ENCODE measurements around the gene PTGDS. TPM values are rescaled to one million over a fixed set of nuclear protein-coding genes. Genes with fewer than 3 reads are reported as not detected.
A peak's percentile ranks its signal among the peaks of the same experiment; 100 is the strongest.

PTGDS gene
- total RNA-seq, 1 donor from 2014 or later, result not detected

- Mint-ChIP-seq H3K9me3 (ENCODE audit: unreplicated experiment) (peaks cover 7% of the 10 kb centered on the region), H3K36me3 (ENCODE audit: unreplicated experiment) (no peaks in the 10 kb centered on the region), H3K4me3 (ENCODE audit: unreplicated experiment) (no peak overlapping the region), H3K4me1 (ENCODE audit: low read depth, unreplicated experiment) (peaks cover 4% of the 10 kb centered on the region), H3K27ac (ENCODE audit: unreplicated experiment) (no peak overlapping the region), H3K27me3 (ENCODE audit: unreplicated experiment) (peaks cover 5% of the 10 kb centered on the region)
- TF ChIP-seq CTCF (IDR thresholded peaks at IDR 0.05; ENCODE audit: partially characterized antibody, unreplicated experiment), result no peak
- no peak for DNase-seq
Measured at GRCh38 chr9:136979769-136980587, 2.7 kb downstream of the PTGDS start.

- no peak overlapping the region for H3K4me3 Mint-ChIP-seq (ENCODE audit: unreplicated experiment)
- no peaks in the 10 kb centered on the region for H3K36me3 Mint-ChIP-seq (ENCODE audit: unreplicated experiment)
- peaks cover 5% of the 10 kb centered on the region for H3K9me3 Mint-ChIP-seq (ENCODE audit: unreplicated experiment)
- peaks cover 4% of the 10 kb centered on the region for H3K4me1 Mint-ChIP-seq (ENCODE audit: low read depth, unreplicated experiment)
- TF ChIP-seq CTCF (IDR thresholded peaks at IDR 0.05; ENCODE audit: partially characterized antibody, unreplicated experiment), result no peak
- no peak overlapping the region for H3K27ac Mint-ChIP-seq (ENCODE audit: unreplicated experiment)
- DNase-seq, result no peak
- H3K27me3 Mint-ChIP-seq (ENCODE audit: unreplicated experiment), result peaks cover 5% of the 10 kb centered on the region
Measured at GRCh38 chr9:136980669-136981478, 3.6 kb downstream of the PTGDS start.

GRCh38 chr9:136981588-136982231 lies 4.4 kb downstream of the PTGDS start:
- H3K36me3 Mint-ChIP-seq (ENCODE audit: unreplicated experiment), result no peaks in the 10 kb centered on the region
- peaks cover 4% of the 10 kb centered on the region for H3K4me1 Mint-ChIP-seq (ENCODE audit: low read depth, unreplicated experiment)
- H3K9me3 Mint-ChIP-seq (ENCODE audit: unreplicated experiment), result peaks cover 7% of the 10 kb centered on the region
- H3K27me3 Mint-ChIP-seq (ENCODE audit: unreplicated experiment), result peaks cover 10% of the 10 kb centered on the region
- TF ChIP-seq CTCF (IDR thresholded peaks at IDR 0.05; ENCODE audit: partially characterized antibody, unreplicated experiment), result no peak
- H3K4me3 Mint-ChIP-seq (ENCODE audit: unreplicated experiment), result no peak overlapping the region
- DNase-seq, result no peak
- no peak overlapping the region for H3K27ac Mint-ChIP-seq (ENCODE audit: unreplicated experiment)

- Mint-ChIP-seq H3K4me3 (ENCODE audit: unreplicated experiment) (peak within 1 kb of the TSS; percentile 43), H3K27me3 (ENCODE audit: unreplicated experiment) (peaks cover 11% of the 10 kb centered on the region), H3K36me3 (ENCODE audit: unreplicated experiment) (no peaks in the 10 kb centered on the region), H3K4me1 (ENCODE audit: low read depth, unreplicated experiment) (peaks cover 4% of the 10 kb centered on the region), H3K9me3 (ENCODE audit: unreplicated experiment) (peaks cover 7% of the 10 kb centered on the region), H3K27ac (ENCODE audit: unreplicated experiment) (no peak within 1 kb of the TSS)
- no peak for TF ChIP-seq CTCF (IDR thresholded peaks at IDR 0.05; ENCODE audit: partially characterized antibody, unreplicated experiment)
- DNase-seq, result no peak
Measured at GRCh38 chr9:136982232-136983051, 5.1 kb downstream of the PTGDS start, which contains the start of gene LCNL1. Gene LCNL1 (plus strand): TSS chr9:136982993. CDS start chr9:136983587, 594 bp downstream.

Measured in glutamatergic neuron (in vitro differentiated cells).